ENCODE results near the gene HOXA10.
A peak's percentile ranks its signal among the peaks of the same experiment; 100 is the strongest.

HOXA10 gene

DNA sequence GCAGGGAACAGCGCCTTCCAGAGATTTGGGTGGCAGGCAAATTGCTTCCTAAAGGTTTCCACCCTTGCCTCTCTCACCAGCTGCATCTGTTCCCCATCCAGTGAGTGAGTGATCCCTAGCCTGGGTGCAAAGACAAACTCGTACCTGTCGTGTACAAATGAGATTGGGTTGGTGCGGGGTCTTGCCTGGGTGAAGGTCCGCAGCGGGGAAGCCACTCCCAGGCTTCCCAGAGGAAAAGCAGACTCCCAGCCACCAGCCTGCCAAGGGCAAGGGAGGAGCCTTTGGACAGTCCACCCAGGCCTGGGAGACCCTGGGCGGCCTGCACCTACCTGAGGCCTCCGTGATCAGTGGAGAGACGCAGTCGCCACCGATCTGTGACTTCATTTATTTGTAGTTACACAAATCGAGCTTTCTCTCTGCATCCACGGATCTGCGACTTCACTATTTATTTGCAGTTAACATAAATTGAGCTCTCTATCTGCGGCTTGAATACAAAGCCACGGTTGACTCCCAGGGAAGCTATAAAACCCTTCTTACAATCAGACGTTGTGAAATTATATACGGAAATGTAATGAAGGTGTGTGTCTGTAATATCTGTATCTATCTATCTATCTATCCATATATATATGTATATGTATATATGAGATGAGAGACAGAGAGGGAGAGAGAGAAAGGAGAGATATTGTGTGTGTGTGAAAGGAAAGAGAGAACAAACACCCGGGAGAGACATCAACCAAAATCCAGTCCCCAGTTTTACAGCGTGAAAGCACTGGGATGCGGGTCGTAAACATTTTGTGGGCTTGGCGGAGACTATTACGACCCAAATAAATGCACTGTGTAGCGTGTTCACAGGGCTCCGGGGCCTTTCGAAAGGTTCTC lies 14.6 kb downstream of the HOXA10 start:
- H3K4me3 ChIP-seq (replicated peaks; ENCODE audit: low read depth, low read length): no peak overlapping the region
- no peak for DNase-seq (ENCODE audit: extremely low read depth, low read depth)
- TF ChIP-seq CTCF (IDR thresholded peaks at IDR 0.05; ENCODE audit: low read depth, low read length, missing control alignments): no peak

DNA sequence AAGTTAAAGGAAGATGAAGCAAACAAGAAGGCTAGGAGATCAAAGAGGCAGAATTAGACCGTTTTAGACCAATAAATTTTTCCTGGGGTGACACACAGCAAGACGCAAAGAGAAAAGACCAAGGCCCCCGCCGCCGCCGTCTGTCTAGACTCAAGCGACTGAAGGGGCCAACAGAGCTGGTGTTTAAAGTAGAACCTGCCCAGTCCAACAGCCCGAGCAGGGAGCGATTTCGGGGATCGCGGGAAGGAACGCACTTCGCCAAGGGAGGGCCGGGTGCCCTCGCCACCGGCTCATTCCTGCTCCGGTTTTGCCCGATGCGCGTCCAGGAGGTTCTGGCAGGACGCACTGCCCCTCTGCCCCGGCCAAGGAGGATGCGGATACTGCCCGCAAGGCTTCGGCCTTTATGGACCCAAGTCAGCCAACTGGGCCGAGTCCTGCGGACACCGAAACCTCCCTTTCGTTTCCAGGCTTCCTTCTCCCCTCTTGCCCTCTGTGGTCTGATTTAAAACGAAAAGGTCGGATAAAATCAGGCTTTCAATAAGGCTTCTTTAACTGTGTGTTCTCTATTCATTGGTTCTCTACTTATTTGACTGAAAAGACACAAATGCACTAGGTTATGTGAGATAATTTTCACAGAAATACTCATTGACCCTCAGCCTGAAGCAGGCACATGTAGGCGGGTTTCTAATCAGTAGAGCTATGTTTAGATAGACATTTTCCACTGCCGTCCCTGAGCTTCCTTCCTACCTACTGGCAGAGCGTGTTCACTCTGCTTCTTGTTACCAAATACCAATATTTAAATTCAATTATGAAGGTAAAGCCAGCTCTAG lies 15.5 kb downstream of the HOXA10 start:
- DNase-seq (ENCODE audit: extremely low read depth, low read depth): no peak
- no peak for TF ChIP-seq CTCF (IDR thresholded peaks at IDR 0.05; ENCODE audit: low read depth, low read length, missing control alignments)
- no peak overlapping the region for H3K4me3 ChIP-seq (replicated peaks; ENCODE audit: low read depth, low read length)

DNA sequence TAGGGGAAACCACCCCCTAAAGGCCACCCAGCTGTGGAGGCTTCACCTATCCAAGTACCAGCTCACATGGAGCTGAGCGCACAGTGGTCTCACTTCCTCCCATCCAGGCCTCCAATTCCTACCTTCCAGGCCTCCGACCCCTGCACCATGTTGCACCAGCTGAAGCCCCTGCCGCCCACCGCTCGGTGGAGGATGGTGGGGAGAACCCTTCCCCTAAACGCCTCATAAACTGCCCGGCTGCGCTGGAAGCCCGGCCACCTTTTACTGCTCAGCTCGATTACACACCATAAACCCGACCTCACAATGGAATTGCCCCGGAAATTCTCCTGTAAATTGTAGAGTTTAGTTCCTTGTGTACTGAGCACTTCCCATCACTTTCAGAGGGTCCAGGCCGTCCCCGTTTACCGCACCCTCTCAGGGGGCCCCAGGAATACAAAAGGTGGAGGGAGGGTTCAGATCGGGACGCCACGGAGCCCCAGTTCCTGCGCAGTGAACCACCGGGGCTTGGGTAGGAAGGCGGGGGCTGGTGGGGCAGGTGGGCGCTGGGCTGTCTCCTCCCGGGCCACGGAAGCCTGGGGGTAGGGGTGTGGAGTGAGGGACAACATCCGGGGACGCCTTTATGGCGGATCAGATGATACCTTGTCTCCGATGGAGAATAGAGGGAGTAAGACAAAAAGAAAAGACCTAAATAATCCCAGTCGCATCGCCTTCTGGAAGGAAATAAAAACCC lies 16.3 kb downstream of the HOXA10 start:
- H3K4me3 ChIP-seq (replicated peaks; ENCODE audit: low read depth, low read length): no peak overlapping the region
- TF ChIP-seq CTCF (IDR thresholded peaks at IDR 0.05; ENCODE audit: low read depth, low read length, missing control alignments): no peak
- DNase-seq (ENCODE audit: extremely low read depth, low read depth): no peak

DNA sequence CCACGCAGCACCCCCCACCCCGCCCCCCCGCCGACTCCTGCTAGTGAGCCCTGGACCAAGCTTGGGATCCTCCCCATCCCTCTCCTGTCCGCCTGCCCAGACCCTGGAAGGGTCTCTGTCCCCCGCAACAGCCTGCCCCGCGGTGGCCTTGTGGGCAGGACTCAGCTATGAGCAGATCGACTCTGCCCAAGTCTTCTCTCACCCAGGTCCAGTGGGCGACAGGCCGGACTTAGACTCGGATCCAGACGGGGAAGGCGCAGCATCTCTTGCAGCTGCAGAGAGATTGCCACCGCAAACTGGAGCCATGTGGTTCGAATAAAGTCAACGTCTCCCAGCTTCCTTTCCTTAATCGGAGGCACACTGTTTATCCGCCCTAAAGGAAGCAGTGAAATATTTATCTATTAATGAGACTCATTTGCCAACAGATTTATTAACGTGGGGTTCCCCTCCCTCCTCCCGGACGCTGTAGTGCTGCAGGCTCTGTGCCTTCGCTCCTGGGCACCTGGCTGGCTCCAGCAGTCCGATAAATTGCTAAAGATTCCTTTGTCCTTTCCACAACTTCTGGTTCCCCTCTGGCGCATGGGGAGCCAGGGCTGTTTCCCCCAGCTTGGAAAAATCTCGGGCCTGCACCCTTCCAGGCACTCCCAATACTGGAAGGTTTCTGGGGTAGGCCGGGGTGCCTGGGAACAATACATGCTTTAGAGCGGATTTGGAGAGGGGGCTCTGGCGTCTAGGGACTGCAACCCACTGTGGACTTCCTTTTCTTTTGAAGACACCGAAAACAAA lies 17.0 kb downstream of the HOXA10 start:
- no peak for DNase-seq (ENCODE audit: extremely low read depth, low read depth)
- TF ChIP-seq CTCF (IDR thresholded peaks at IDR 0.05; ENCODE audit: low read depth, low read length, missing control alignments): no peak
- H3K4me3 ChIP-seq (replicated peaks; ENCODE audit: low read depth, low read length): peak overlapping the region; percentile 60

DNA sequence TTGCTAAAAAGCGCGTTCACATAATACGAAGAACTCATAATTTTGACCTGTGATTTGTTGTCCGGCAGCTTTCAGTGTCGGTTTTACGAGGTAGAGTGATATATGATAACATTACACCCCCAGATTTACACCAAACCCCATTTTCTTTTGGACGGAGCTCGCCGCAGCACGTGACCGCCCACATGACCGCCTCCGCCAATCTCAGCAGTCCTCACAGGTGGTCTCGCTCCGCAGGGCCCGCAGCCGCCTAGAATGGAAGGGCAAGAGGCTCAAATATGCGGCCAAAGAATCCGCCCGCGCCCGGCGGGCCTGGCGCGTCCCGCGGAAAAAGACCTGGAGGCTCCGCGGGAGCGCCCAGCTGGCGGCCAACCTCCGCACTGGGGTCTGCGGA lies 17.6 kb downstream of the HOXA10 start, which contains the start of gene HOXA7:
Gene HOXA7 (minus strand): TSS at position 168 of the 391 bp plus-strand sequence. CDS start 130 bp downstream, at position 38.
- DNase-seq (ENCODE audit: extremely low read depth, low read depth): no peak
- H3K4me3 ChIP-seq (replicated peaks; ENCODE audit: low read depth, low read length): peak within 1 kb of the TSS; percentile 60
- no peak for TF ChIP-seq CTCF (IDR thresholded peaks at IDR 0.05; ENCODE audit: low read depth, low read length, missing control alignments)

Measured in HFF-Myc (cell line).